Mesenchymal stem cell (in vitro differentiated cells and primary cell): ENCODE data around the gene VPS35L.

ENCODE experiments used
- DNase-seq: peaks from one replicate; pipeline ENCODE4 v3.0.0-alpha.2; 2013
- H2AFZ ChIP-seq: one replicate; pipeline ENCODE4 v1.6.1; 2013; ENCODE audit warnings: low read depth, mild to moderate bottlenecking, control low read depth, inconsistent platforms, low read length, moderate library complexity
- H2AK5ac ChIP-seq: 2 replicates; pipeline ENCODE4 v1.6.1; 2013; ENCODE audit warnings: low read length, moderate library complexity, mild to moderate bottlenecking, inconsistent platforms; ENCODE audit not compliant: severe bottlenecking
- H2BK120ac ChIP-seq: one replicate; pipeline ENCODE4 v1.6.1; 2013; ENCODE audit warnings: low read depth, mild to moderate bottlenecking, inconsistent platforms, low read length, moderate library complexity
- H2BK12ac ChIP-seq, 2 experiments: one replicate each; pipeline ENCODE4 v1.6.1; 2013; ENCODE audit warnings: inconsistent platforms in 2 of 2, low read length in 2 of 2, mild to moderate bottlenecking in 2 of 2, moderate library complexity in 2 of 2, control low read depth in 1 of 2
- H2BK15ac ChIP-seq: one replicate; pipeline ENCODE4 v1.6.1; 2013; ENCODE audit warnings: mild to moderate bottlenecking, low read depth, inconsistent platforms; ENCODE audit not compliant: poor library complexity, severe bottlenecking
- H2BK5ac ChIP-seq: 2 replicates; pipeline ENCODE4 v1.6.1; 2013; ENCODE audit warnings: low read depth, mild to moderate bottlenecking, low read length, control low read depth, inconsistent platforms; ENCODE audit not compliant: poor library complexity, severe bottlenecking
- H3K14ac ChIP-seq, 2 experiments: one replicate each; pipeline ENCODE4 v1.6.1; 2013; ENCODE audit warnings: inconsistent platforms in 2 of 2, low read length in 2 of 2, control low read depth in 1 of 2, mild to moderate bottlenecking in 1 of 2, moderate library complexity in 1 of 2
- H3K18ac ChIP-seq, 2 experiments: one replicate each; pipeline ENCODE4 v1.6.1; 2013; ENCODE audit warnings: inconsistent platforms in 2 of 2, low read length in 2 of 2, control low read depth in 1 of 2, low read depth in 1 of 2, mild to moderate bottlenecking in 1 of 2
- H3K23ac ChIP-seq, 2 experiments: one replicate each; pipeline ENCODE4 v1.6.1; 2013; ENCODE audit warnings: inconsistent platforms in 2 of 2, low read length in 2 of 2, mild to moderate bottlenecking in 2 of 2, moderate library complexity in 2 of 2, control low read depth in 1 of 2
- H3K27ac ChIP-seq: 2 replicates; pipeline ENCODE4 v1.5.1; 2013; ENCODE audit warnings: mild to moderate bottlenecking, moderate library complexity, low read length, control low read depth, inconsistent platforms; ENCODE audit not compliant: poor library complexity, severe bottlenecking
- H3K27me3 ChIP-seq, 2 experiments: 2 replicates each; pipeline versions ENCODE4 v1.6.1 to v1.7.0; 2013; ENCODE audit warnings: low read length in 2 of 2, mild to moderate bottlenecking in 2 of 2, moderate library complexity in 2 of 2, control low read depth in 1 of 2, inconsistent platforms in 1 of 2; ENCODE audit not compliant: control insufficient read depth in 1 of 2, insufficient read depth in 1 of 2
- H3K36me3 ChIP-seq, 2 experiments: 2 replicates each; pipeline versions ENCODE4 v1.6.1 to v1.7.0; 2013; ENCODE audit warnings: low read length in 2 of 2, control low read depth in 1 of 2, inconsistent platforms in 1 of 2, low read depth in 1 of 2, mild to moderate bottlenecking in 1 of 2; ENCODE audit not compliant: insufficient read depth in 2 of 2, control insufficient read depth in 1 of 2
- H3K4ac ChIP-seq, 2 experiments: one replicate each; pipeline ENCODE4 v1.6.1; 2013; ENCODE audit warnings: inconsistent platforms in 2 of 2, low read length in 2 of 2, mild to moderate bottlenecking in 2 of 2, moderate library complexity in 2 of 2, control low read depth in 1 of 2, low read depth in 1 of 2
- H3K4me1 ChIP-seq: 2 replicates; pipeline ENCODE4 v1.6.1; 2013; ENCODE audit warnings: low read depth, low read length, control low read depth; ENCODE audit not compliant: control insufficient read depth, insufficient read depth
- H3K4me2 ChIP-seq: 2 replicates; pipeline ENCODE4 v1.6.1; 2013; ENCODE audit warnings: low read length, mild to moderate bottlenecking, inconsistent platforms; ENCODE audit not compliant: poor library complexity, severe bottlenecking
- H3K4me3 ChIP-seq, 2 experiments: 2 replicates each; pipeline versions ENCODE4 v1.5.1 to v1.7.0; 2013; ENCODE audit warnings: low read length in 2 of 2, mild to moderate bottlenecking in 2 of 2, control low read depth in 1 of 2, low read depth in 1 of 2; ENCODE audit not compliant: insufficient read depth in 1 of 2
- H3K79me1 ChIP-seq: replicated peaks from 2 replicates; pipeline ENCODE4 v1.6.1; 2013; ENCODE audit warnings: mild to moderate bottlenecking, control low read depth, low read length, inconsistent platforms; ENCODE audit not compliant: poor library complexity, severe bottlenecking
- H3K9ac ChIP-seq: 2 replicates; pipeline ENCODE4 v1.7.0; 2013; ENCODE audit warnings: mild to moderate bottlenecking, low read length, moderate library complexity
- H3K9me3 ChIP-seq: 2 replicates; pipeline ENCODE4 v1.7.0; 2013; ENCODE audit warnings: mild to moderate bottlenecking, low read length; ENCODE audit not compliant: control insufficient read depth
- H4K8ac ChIP-seq: one replicate; pipeline ENCODE4 v1.6.1; 2013; ENCODE audit warnings: inconsistent platforms, mild to moderate bottlenecking, low read length, moderate library complexity
- H4K91ac ChIP-seq: one replicate; pipeline ENCODE4 v1.6.1; 2013; ENCODE audit warnings: mild to moderate bottlenecking, low read length, inconsistent platforms
- WGBS: methylation state at CpG from one replicate; pipeline ENCODE4 v1.1.7; 2013; ENCODE audit warnings: mixed read lengths; 5-methylcytosine and 5-hydroxymethylcytosine counted together

The VPS35L gene

GRCh38 chr16:19598805-19599510, 43.5 kb downstream of the VPS35L start:
- 95% methylated on average over 6 of the region's 6 CpGs for WGBS
- no peak overlapping the region for H4K8ac ChIP-seq
- no peak overlapping the region for H3K18ac ChIP-seq

GRCh38 chr16:19599968-19600716, 44.6 kb downstream of the VPS35L start:
- Histone ChIP-seq H3K14ac (no peak overlapping the region), H3K9me3 (no peaks in the 10 kb centered on the region), H3K4me2 (no peak overlapping the region), H2AFZ (no peak overlapping the region), H3K4ac (no peak overlapping the region), H3K4me3 (no peak overlapping the region), H3K9ac (no peak overlapping the region), H2BK15ac (no peak overlapping the region), H3K23ac (no peak overlapping the region), H2AK5ac (no peak overlapping the region), H2BK5ac (no peak overlapping the region), H3K18ac (no peak overlapping the region), H2BK120ac (no peak overlapping the region), H3K27me3 (no peaks in the 10 kb centered on the region), H2BK12ac (no peak overlapping the region), H4K91ac (no peak overlapping the region), H3K36me3 (peaks cover 12 to 67% of the 10 kb centered on the region in 2 experiments), H3K27ac (no peak overlapping the region), H4K8ac (no peak overlapping the region), H3K79me1 (peaks cover 14% of the 10 kb centered on the region), H3K4me1 (peaks cover 11% of the 10 kb centered on the region)
- WGBS, result 75% methylated on average over 4 of the region's 5 CpGs
- DNase-seq, result no peak

More at GRCh38 chr16:19598805-19599510, 43.5 kb downstream of the VPS35L start:
- Histone ChIP-seq H3K9ac (no peak overlapping the region), H2AFZ (no peak overlapping the region), H2BK120ac (no peak overlapping the region), H3K4ac (no peak overlapping the region), H3K23ac (no peak overlapping the region), H3K9me3 (no peaks in the 10 kb centered on the region), H3K4me2 (no peak overlapping the region), H2BK5ac (no peak overlapping the region), H2BK15ac (no peak overlapping the region), H3K4me3 (no peak overlapping the region), H3K79me1 (peaks cover 14% of the 10 kb centered on the region), H2BK12ac (no peak overlapping the region), H3K36me3 (peaks cover 20 to 65% of the 10 kb centered on the region in 2 experiments), H3K14ac (no peak overlapping the region), H2AK5ac (no peak overlapping the region), H3K4me1 (peaks cover 17% of the 10 kb centered on the region), H4K91ac (no peak overlapping the region), H3K27ac (no peak overlapping the region), H3K27me3 (no peaks in the 10 kb centered on the region)
- DNase-seq, result no peak

GRCh38 chr16:19601083-19601976, 45.8 kb downstream of the VPS35L start:
- H3K27ac ChIP-seq, result no peak overlapping the region
- H2AK5ac ChIP-seq, result no peak overlapping the region
- peaks cover 11 to 66% of the 10 kb centered on the region in 2 experiments for H3K36me3 ChIP-seq
- no peak overlapping the region for H3K4me2 ChIP-seq
- no peaks in the 10 kb centered on the region for H3K9me3 ChIP-seq
- peak overlapping the region in 1 of 2 experiments; percentile 44 for H3K4ac ChIP-seq
- H3K79me1 ChIP-seq, result peaks cover 15% of the 10 kb centered on the region
- H3K9ac ChIP-seq, result peak overlapping the region; percentile 33
- no peak overlapping the region for H2BK5ac ChIP-seq
- no peak overlapping the region for H2BK120ac ChIP-seq
- H3K27me3 ChIP-seq, result no peaks in the 10 kb centered on the region
- no peak overlapping the region for H2BK15ac ChIP-seq
- H3K4me3 ChIP-seq, result no peak overlapping the region
- H2BK12ac ChIP-seq, result no peak overlapping the region
- H3K4me1 ChIP-seq, result peaks cover 6% of the 10 kb centered on the region
- no peak overlapping the region for H4K91ac ChIP-seq
- no peak overlapping the region for H2AFZ ChIP-seq
- H3K23ac ChIP-seq, result no peak overlapping the region
- DNase-seq, result peak; percentile 47
- WGBS, result 71% methylated on average over 12 of the region's 13 CpGs
- no peak overlapping the region for H3K18ac ChIP-seq
- no peak overlapping the region for H3K14ac ChIP-seq
- H4K8ac ChIP-seq, result no peak overlapping the region
